HepG2 (cell line): ENCODE measurements around the gene EIF2S2. TPM values are rescaled to one million over a fixed set of nuclear protein-coding genes. Genes with fewer than 3 reads are reported as not detected.

ENCODE experiments used
- ATRX ChIP-seq: sonication (generic); formaldehyde crosslinking; IDR thresholded peaks from 2 replicates; pipeline ENCODE4 v1.4.0; 2020; ENCODE audit warnings: missing genetic modification reagents, borderline replicate concordance
- BRCA1 ChIP-seq: sonication (generic); formaldehyde crosslinking; IDR thresholded peaks from 2 replicates; pipeline ENCODE4 v1.4.0; 2020; ENCODE audit warnings: missing genetic modification reagents
- CCAR2 ChIP-seq: fragments of 200-400 bp; formaldehyde crosslinking; optimal IDR thresholded peaks from 2 replicates; pipeline ENCODE3; 2018; ENCODE audit warnings: low read depth, mild to moderate bottlenecking, low read length, moderate library complexity
- MAFG ChIP-seq: sonication (generic); formaldehyde crosslinking; IDR thresholded peaks from 2 replicates; pipeline ENCODE4 v1.5.1; 2020; ENCODE audit warnings: mild to moderate bottlenecking, missing genetic modification reagents
- MIER2 ChIP-seq: IDR thresholded peaks from 2 replicates; pipeline ENCODE4 v1.6.1; 2016; ENCODE audit warnings: missing biosample characterization, missing genetic modification reagents
- PAF1 ChIP-seq: IDR thresholded peaks from 2 replicates; pipeline ENCODE4 v1.6.1; 2016; ENCODE audit warnings: missing genetic modification reagents, missing compliant biosample characterization
- PAX8 ChIP-seq: sonication (generic); formaldehyde crosslinking; IDR thresholded peaks from 2 replicates; pipeline ENCODE4 v1.8.0; 2022; ENCODE audit warnings: mild to moderate bottlenecking, missing genetic modification reagents, borderline replicate concordance
- PHF8 ChIP-seq: sonication (generic); formaldehyde crosslinking; IDR thresholded peaks from 2 replicates; pipeline ENCODE4 v1.5.0; 2020; ENCODE audit warnings: missing genetic modification reagents
- RBM22 ChIP-seq: fragments of 200-400 bp; formaldehyde crosslinking; optimal IDR thresholded peaks from 2 replicates; pipeline ENCODE3; 2017; ENCODE audit warnings: mild to moderate bottlenecking, low read length, moderate library complexity
- SMC3 ChIP-seq: IDR thresholded peaks from 2 replicates; pipeline ENCODE4 v1.6.1; 2011; ENCODE audit warnings: low read length, improper control_type of control experiment
- ZNF121 ChIP-seq: sonication (generic); formaldehyde crosslinking; IDR thresholded peaks from 2 replicates; pipeline ENCODE4 v1.5.0; 2020; ENCODE audit warnings: mild to moderate bottlenecking, missing genetic modification reagents
- ZNF138 ChIP-seq: sonication (generic); formaldehyde crosslinking; IDR thresholded peaks from 2 replicates; pipeline ENCODE4 v1.5.0; 2020; ENCODE audit warnings: mild to moderate bottlenecking, low read depth, missing genetic modification reagents
- ZNF530 ChIP-seq: sonication (generic); formaldehyde crosslinking; IDR thresholded peaks from 2 replicates; pipeline ENCODE4 v1.5.0; 2020; ENCODE audit warnings: low read depth, mild to moderate bottlenecking, missing genetic modification reagents
- ZNF713 ChIP-seq: sonication (generic); formaldehyde crosslinking; IDR thresholded peaks from 2 replicates; pipeline ENCODE4 v1.4.0; 2020; ENCODE audit warnings: mild to moderate bottlenecking, missing genetic modification reagents
- ZNF839 ChIP-seq: sonication (generic); formaldehyde crosslinking; IDR thresholded peaks from 2 replicates; pipeline ENCODE4 v1.4.0; 2020; ENCODE audit warnings: missing genetic modification reagents, mild to moderate bottlenecking, borderline replicate concordance
- polyA plus RNA-seq, 8 experiments: library from polyadenylated mRNA; depleted of rRNA in 3 of 8; stranded (reverse) in 7 of 8; unstranded in 1 of 8; fragments of >200 nt; fragmentation: Illumina TruSeq in 4 of 8; extraction: Trizol in 4 of 8; gene quantifications; 2 replicates each; pipeline versions ENCODE4 v1.2.1 to v1.2.3, GENCODE V29; 2011 to 2016; ENCODE audit warnings: low read depth in 4 of 8, missing spikeins in 1 of 8, mixed read lengths in 1 of 8; ENCODE audit not compliant: insufficient read depth in 1 of 8
- total RNA-seq, 5 experiments: library from RNA; depleted of rRNA; stranded (reverse); fragments of >200 nt; fragmentation: Illumina TruSeq; extraction: Trizol; gene quantifications; 2 replicates each; pipeline ENCODE4 v1.2.3, GENCODE V29; 2016; ENCODE audit warnings: low read depth in 1 of 5
- TF ChIP-seq, protein P1 (sequence below): sonication (generic); formaldehyde crosslinking; IDR thresholded peaks from 2 replicates; pipeline ENCODE4 v1.4.0; 2020; ENCODE audit warnings: mild to moderate bottlenecking, missing genetic modification reagents
- TF ChIP-seq, protein P2 (sequence below): sonication (generic); formaldehyde crosslinking; IDR thresholded peaks from 2 replicates; pipeline ENCODE4 v1.5.0; 2020; ENCODE audit warnings: missing genetic modification reagents, mild to moderate bottlenecking, borderline replicate concordance
- TF ChIP-seq, protein P3 (sequence below): fragments of 450-650 bp; IDR thresholded peaks from 2 replicates; pipeline ENCODE4 v1.6.1; 2017; ENCODE audit warnings: mild to moderate bottlenecking

Gene EIF2S2
- total and polyA plus RNA-seq, 2 of the 13 experiments (the other 11 are each of a cell fraction or from before 2014, with no cell fraction given), result 126 to 213 TPM

DNA sequence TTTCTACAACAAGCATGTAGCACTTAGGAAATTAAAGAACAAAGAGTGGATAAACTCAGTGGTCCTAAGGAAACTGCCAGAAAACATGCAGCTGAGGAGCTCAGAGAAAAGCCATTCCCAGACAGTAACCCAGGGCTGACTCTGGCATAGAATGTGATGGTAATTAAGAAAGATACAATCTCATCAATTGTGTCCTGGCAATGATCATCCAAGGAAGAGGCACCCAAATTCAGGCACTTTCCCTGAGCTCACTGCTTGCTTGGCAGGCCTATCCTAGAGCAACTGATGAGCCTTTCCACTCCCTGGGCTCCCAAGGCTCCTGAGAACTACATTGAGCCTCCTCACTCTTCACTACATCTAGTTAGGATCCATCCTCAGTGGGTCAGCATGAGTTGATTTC lies 16.2 kb downstream of the EIF2S2 start (continued):
- TF ChIP-seq, protein P1, sequence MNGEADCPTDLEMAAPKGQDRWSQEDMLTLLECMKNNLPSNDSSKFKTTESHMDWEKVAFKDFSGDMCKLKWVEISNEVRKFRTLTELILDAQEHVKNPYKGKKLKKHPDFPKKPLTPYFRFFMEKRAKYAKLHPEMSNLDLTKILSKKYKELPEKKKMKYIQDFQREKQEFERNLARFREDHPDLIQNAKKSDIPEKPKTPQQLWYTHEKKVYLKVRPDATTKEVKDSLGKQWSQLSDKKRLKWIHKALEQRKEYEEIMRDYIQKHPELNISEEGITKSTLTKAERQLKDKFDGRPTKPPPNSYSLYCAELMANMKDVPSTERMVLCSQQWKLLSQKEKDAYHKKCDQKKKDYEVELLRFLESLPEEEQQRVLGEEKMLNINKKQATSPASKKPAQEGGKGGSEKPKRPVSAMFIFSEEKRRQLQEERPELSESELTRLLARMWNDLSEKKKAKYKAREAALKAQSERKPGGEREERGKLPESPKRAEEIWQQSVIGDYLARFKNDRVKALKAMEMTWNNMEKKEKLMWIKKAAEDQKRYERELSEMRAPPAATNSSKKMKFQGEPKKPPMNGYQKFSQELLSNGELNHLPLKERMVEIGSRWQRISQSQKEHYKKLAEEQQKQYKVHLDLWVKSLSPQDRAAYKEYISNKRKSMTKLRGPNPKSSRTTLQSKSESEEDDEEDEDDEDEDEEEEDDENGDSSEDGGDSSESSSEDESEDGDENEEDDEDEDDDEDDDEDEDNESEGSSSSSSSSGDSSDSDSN (CRISPR knock-in tag), result no peak
- TF ChIP-seq SMC3, result no peak
- TF ChIP-seq, protein P2, sequence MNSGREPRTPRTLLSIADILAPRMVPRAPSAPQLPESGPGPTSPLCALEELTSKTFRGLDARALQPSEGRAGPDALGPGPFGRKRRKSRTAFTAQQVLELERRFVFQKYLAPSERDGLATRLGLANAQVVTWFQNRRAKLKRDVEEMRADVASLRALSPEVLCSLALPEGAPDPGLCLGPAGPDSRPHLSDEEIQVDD (CRISPR knock-in tag), result no peak
- no peak for TF ChIP-seq ZNF530 (CRISPR knock-in tag)
- TF ChIP-seq, protein P3, sequence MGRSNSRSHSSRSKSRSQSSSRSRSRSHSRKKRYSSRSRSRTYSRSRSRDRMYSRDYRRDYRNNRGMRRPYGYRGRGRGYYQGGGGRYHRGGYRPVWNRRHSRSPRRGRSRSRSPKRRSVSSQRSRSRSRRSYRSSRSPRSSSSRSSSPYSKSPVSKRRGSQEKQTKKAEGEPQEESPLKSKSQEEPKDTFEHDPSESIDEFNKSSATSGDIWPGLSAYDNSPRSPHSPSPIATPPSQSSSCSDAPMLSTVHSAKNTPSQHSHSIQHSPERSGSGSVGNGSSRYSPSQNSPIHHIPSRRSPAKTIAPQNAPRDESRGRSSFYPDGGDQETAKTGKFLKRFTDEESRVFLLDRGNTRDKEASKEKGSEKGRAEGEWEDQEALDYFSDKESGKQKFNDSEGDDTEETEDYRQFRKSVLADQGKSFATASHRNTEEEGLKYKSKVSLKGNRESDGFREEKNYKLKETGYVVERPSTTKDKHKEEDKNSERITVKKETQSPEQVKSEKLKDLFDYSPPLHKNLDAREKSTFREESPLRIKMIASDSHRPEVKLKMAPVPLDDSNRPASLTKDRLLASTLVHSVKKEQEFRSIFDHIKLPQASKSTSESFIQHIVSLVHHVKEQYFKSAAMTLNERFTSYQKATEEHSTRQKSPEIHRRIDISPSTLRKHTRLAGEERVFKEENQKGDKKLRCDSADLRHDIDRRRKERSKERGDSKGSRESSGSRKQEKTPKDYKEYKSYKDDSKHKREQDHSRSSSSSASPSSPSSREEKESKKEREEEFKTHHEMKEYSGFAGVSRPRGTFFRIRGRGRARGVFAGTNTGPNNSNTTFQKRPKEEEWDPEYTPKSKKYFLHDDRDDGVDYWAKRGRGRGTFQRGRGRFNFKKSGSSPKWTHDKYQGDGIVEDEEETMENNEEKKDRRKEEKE, result no peak
- no peak for TF ChIP-seq MIER2
- no peak for TF ChIP-seq MAFG
- TF ChIP-seq RBM22, result peak; percentile 85
- TF ChIP-seq ATRX, result no peak
- no peak for TF ChIP-seq PHF8
- no peak for TF ChIP-seq ZNF138 (CRISPR knock-in tag)
- TF ChIP-seq ZNF839, result no peak
- no peak for TF ChIP-seq BRCA1 (CRISPR knock-in tag)
- 0 out of 2 replicates have a peak, but pooled peaks have one; percentile 28 for TF ChIP-seq PAF1 (CRISPR knock-in tag)
- TF ChIP-seq ZNF121 (CRISPR knock-in tag), result peak; percentile 40; the same call in 1 of the 2 replicates
- no peak for TF ChIP-seq CCAR2
- TF ChIP-seq ZNF713 (CRISPR knock-in tag), result no peak
- TF ChIP-seq PAX8 (CRISPR knock-in tag), result no peak
